ENCODE results near the gene COL4A1.

GRCh38 chr13:110182461-110182860 is 124.5 kb downstream of the COL4A1 start:
- TF ChIP-seq CTCF (IDR thresholded peaks at IDR 0.05; ENCODE audit: low read length), result no peak
- no peak for TF ChIP-seq EZH2 (optimal IDR thresholded peaks at IDR 0.05; ENCODE audit: low read depth, low read length)
- TF ChIP-seq EZH2phosphoT487 (IDR thresholded peaks at IDR 0.05; ENCODE audit: low read length), result no peak

All from MM.1S (cell line).